ENCODE data around the gene ARHGDIG. TPM values are rescaled to one million over a fixed set of nuclear protein-coding genes. Genes with fewer than 3 reads are reported as not detected.

Gene ARHGDIG
- total RNA-seq, 1 experiment from 2014 or later = 5.9 TPM

DNA sequence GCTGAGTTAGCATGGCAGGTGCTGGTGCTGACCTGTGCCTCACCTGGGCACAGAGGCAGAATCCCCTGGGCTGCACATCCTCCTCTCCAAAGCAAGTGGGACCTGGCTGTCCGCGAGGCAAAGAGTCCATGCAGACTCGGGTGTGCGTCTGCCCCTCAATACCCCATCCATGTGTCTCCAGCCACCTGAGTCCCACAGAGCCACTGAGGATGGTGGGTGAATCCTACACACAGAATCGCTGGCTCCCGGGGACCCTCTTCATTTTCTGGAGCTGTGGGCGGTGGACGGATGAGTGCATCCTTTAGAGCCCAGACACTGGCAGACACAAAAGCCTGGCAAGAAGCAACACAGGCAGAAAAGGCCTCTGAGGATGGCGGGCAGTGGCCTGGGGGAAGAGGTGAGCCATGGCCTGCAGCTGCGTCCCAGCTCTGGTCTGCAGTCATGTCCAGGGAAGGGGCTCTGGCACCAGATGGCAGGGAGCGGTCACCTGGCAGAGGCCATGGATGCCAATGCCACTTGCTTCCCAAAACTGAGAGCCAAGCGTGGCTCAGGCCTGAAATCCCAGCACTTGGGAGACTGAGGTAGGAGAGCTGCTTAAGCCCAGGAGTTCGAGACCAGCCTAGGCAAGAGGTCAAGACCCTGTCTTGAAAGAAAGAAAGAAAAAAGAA, 42.2 kb downstream of the ARHGDIG start:
- no peak overlapping the region for H3K23ac ChIP-seq (ENCODE audit: insufficient read length, low read depth, low read length)
- H3T11ph ChIP-seq (ENCODE audit: low read length) = no peak overlapping the region
- H3K4me3 Mint-ChIP-seq = no peak overlapping the region
- H4K20me1 ChIP-seq (ENCODE audit: control insufficient read depth, insufficient read depth, insufficient read length) = no peaks in the 10 kb centered on the region
- H3K14ac ChIP-seq (ENCODE audit: insufficient read depth, low read length) = no peak overlapping the region; the same call in 1 of the 2 replicates
- no peaks in the 10 kb centered on the region for H3K9me3 Mint-ChIP-seq
- no peak overlapping the region for H4K91ac ChIP-seq (ENCODE audit: insufficient read length, low read depth, low read length)
- DNase-seq = no peak
- H3K27me3 Mint-ChIP-seq (ENCODE audit: low read depth) = no peaks in the 10 kb centered on the region
- H3K27ac ChIP-seq (ENCODE audit: insufficient read length, low read depth, low read length) = no peak overlapping the region
- H3K79me1 ChIP-seq (ENCODE audit: insufficient read depth, low read depth, low read length, poor library complexity, severe bottlenecking) = peaks cover 10% of the 10 kb centered on the region
- H3K4me1 Mint-ChIP-seq = peaks cover 35 to 38% of the 10 kb centered on the region in 2 experiments
- peaks cover 0 to 11% (median 5%) of the 10 kb centered on the region in 3 experiments; a peak in 6 of 7 replicates for H3K36me3 Mint-ChIP-seq (ENCODE audit: insufficient read depth in 1 of 3, low read depth in 3 of 3)
- H2BK12ac ChIP-seq (ENCODE audit: insufficient read length, low read depth, low read length) = no peak overlapping the region
- no peak overlapping the region for H4K5ac ChIP-seq (ENCODE audit: insufficient read length, low read depth, low read length)
- no peak overlapping the region for H2BK5ac ChIP-seq (ENCODE audit: insufficient read length, low read length)
- TF ChIP-seq, protein P1, sequence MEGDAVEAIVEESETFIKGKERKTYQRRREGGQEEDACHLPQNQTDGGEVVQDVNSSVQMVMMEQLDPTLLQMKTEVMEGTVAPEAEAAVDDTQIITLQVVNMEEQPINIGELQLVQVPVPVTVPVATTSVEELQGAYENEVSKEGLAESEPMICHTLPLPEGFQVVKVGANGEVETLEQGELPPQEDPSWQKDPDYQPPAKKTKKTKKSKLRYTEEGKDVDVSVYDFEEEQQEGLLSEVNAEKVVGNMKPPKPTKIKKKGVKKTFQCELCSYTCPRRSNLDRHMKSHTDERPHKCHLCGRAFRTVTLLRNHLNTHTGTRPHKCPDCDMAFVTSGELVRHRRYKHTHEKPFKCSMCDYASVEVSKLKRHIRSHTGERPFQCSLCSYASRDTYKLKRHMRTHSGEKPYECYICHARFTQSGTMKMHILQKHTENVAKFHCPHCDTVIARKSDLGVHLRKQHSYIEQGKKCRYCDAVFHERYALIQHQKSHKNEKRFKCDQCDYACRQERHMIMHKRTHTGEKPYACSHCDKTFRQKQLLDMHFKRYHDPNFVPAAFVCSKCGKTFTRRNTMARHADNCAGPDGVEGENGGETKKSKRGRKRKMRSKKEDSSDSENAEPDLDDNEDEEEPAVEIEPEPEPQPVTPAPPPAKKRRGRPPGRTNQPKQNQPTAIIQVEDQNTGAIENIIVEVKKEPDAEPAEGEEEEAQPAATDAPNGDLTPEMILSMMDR (conservative IDR thresholded peaks at IDR 0.05) = no peak
- no peak overlapping the region for H3K9ac ChIP-seq (ENCODE audit: extremely low read depth, insufficient read length, low read length)
- H3K9me3 ChIP-seq (ENCODE audit: control insufficient read depth, low read depth, low read length) = no peaks in the 10 kb centered on the region
- no peak overlapping the region for H3K18ac ChIP-seq (ENCODE audit: insufficient read length, low read depth, low read length)
- no peak overlapping the region for H3K4ac ChIP-seq (ENCODE audit: low read depth, low read length)
- H3K23me2 ChIP-seq (ENCODE audit: insufficient read length, low read depth, low read length, poor library complexity, severe bottlenecking) = no peaks in the 10 kb centered on the region
- H4K8ac ChIP-seq (replicated peaks; ENCODE audit: insufficient read length, low read depth, low read length) = no peak overlapping the region
- H3K4me2 ChIP-seq (ENCODE audit: insufficient read depth, insufficient read length, low read length) = no peak overlapping the region
- no peaks in the 10 kb centered on the region; the same call in 1 of the 2 replicates for H3K4me1 ChIP-seq (ENCODE audit: insufficient read depth, low read length)
- WGBS (ENCODE audit: extremely low coverage, insufficient read length, low lambda C conversion rate) = no CpG with 5 or more reads among the region's 13 CpGs
- no peak overlapping the region for H2BK15ac ChIP-seq (ENCODE audit: low read depth, low read length)
- H2BK20ac ChIP-seq (ENCODE audit: low read depth, low read length, poor library complexity, severe bottlenecking) = no peak overlapping the region
- peaks cover 5% of the 10 kb centered on the region; the same call in 1 of the 2 replicates for H3K79me2 ChIP-seq (ENCODE audit: insufficient read depth, low read length)
- no peak overlapping the region for H3K56ac ChIP-seq (ENCODE audit: insufficient read length, low read depth, low read length)
- H3K27me3 ChIP-seq (ENCODE audit: insufficient read depth, low read length) = no peaks in the 10 kb centered on the region
- no peak overlapping the region for H2AK5ac ChIP-seq (ENCODE audit: insufficient read length, low read length)
- H2AFZ ChIP-seq (ENCODE audit: low read length) = no peak overlapping the region
- H2BK120ac ChIP-seq (ENCODE audit: low read depth, low read length, poor library complexity, severe bottlenecking) = no peak overlapping the region
- peak overlapping the region; percentile 73 to 91 (median 85); a peak in 5 of 7 replicates for H3K27ac Mint-ChIP-seq

All from H9 (cell line).